Left hindlimb (tissue), 1 donor: Measurements from ENCODE around the gene NVL.
"Not testable (repeated sequence)": the region's sequence is repeated elsewhere in the genome, so short reads cannot be mapped to it uniquely, and the experiment has no call there.

Experiments used
- DNase-seq: peaks from one replicate; pipeline ENCODE4 v3.0.0-alpha.2; 2018

NVL gene

DNA sequence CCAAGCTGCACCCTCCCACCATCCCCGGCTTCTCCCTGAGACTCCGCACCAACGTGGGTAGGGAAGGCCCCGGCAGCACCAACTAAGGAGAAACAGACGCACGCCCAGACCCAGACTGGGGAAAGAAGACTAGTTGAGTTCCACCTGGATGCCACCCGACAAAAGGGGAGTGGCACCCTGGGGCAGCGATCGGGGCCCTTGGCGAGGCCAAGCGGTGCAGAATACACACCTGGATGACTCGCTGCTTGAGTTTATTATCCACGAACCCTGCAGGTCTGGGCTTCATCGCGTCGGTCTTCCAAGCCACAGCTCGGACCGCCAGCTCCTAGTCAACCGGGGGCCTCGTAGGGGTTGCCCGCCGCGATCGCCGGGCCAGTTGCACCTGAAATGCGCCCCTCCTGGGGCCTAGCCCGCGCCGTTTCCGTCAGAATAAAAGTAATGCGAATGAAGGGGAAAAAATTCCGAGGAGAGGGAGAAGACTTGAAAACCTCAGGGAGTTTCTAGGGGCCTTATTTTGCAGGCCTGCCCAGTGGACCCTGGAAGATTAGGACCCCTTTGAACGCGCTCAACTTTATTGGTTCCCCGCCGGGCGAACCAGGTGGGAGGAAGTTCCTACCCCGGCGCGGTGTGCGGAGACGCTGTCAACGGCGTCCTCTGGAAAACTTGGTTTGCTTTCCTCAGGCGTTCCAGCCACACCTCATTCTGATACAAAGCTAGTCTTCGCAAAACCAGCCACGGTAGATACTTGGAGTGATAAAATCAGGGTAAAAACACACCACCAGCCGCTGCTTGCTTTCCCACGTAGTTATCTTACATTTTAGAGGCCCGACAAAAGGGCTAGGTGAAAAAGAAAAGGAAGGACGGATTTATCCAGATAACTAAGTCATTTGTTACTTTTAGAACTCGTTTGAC is at the start of gene NVL:
Gene NVL, minus strand, starts transcription at position 331 of the 912 bp plus-strand sequence. Its CDS starts 45 bp downstream, at position 286.
- peak; percentile 90 for DNase-seq

DNA sequence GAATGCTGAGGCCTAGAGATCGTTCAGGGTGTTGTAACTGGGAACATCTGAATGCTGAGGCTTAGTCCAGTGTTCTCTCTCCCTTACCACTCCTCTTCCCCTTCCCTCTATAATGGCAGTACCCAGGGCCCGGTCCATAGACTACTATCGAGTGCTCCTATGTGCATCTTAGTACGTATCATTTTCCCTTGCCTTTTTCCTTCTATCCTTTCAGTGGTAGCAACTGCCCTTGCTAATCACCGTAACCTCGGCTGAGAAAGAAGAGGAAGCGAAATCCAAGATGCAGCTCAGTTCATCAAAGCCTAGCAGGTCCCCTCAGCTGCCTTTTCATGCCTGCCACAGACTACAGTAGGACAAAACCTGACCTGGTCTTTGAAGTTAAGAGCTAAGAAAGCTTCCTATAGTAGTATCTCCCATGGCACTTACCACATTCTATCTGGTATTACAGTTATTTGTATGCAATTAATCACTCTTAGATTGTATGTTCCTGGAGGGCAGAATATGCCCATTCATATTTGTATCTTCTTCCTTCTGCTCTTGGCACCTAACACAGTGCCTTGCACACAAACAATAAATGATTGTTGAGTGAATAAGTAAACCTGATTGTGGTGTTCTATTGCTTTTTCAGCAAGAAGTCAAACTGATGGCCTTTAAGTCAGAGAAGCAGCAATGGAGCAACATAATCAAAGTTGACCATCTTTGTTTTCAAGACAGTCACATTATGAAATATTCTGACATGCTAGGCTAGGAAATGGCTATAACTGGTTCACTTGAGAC is 49.1 kb upstream of the NVL start:
- DNase-seq = no peak

DNA sequence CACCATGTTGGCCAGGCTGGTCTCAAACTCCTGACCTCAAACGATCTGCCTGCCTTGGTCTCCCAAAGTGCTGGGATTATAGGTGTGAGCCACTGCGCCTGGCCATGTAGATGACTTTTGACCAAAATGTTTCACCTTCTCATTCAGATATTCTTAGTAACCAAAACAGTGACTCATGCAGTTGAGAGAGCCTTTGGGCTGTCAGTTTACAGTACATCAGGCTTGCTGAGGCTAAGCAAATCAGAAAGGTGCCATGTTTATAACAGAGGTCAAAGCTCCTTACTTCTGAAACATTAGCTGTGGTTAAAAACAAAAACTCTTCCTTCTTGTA is 47.7 kb upstream of the NVL start:
- DNase-seq = no peak

DNA sequence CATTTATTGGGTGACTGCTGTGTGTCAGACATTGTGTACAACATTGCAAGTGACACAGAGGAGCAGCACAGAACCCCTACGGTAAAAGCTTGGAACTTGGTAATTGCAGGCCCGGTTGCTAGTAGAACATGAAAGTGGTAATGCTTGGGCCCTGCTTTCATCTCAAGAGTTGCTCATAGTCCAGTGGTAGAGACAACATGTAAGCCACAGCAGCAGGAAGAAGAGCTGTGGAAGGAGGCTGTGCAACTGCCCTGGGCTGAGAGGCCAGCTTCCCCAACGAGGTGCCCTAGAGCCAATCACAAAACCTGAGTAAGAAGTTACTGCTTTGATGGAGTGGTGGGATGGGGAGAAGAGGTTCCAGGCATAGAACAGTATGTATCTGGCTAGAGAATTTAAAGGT is 45.1 kb upstream of the NVL start:
- DNase-seq = no peak

DNA sequence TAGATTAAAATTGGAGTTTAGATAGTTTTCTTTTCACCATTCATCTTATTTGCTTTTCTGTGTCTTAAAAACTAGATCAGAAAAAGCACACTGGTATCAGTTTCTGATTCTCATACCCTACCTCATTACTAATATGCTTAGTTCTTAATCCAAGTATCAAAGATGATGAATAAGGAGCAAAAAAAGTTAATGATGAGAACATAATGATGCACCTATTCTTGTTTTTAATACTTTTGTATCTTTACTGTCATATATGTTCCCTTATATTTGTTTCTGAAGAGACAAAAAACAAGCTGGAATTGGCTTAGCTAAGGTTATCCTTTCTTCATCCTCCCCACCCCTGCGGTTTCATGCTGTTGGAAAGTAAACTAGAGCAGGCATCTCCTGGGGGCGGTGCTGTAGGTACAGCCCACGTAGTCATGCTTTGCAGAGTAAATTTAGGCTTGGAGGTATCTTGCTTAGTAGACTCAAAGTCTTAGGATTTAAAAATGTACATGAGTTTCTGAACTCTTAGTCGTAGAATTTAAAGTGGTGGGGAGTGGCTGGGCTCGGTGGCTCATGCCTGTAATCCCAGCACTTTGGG is 43.1 kb upstream of the NVL start:
- no peak for DNase-seq

DNA sequence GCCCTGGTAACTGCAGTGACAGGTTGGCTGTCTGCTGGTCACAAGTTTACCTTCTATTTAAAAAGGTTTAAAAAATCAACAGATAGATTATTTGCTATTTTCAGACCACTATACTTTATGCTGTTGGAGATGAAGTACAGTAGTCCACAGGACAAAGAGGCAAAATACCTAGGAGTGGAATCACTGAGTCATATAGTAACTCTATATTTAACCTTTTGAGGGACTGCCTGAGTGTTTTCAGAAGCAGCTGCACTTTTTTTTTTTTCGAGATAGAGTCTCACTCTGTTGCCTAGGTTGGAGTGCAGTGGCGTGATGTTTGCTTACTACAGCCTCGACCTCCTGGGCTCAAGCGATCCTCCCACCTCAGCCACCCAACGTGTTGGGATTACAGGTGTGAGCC is 38.4 kb upstream of the NVL start:
- no peak for DNase-seq

DNA sequence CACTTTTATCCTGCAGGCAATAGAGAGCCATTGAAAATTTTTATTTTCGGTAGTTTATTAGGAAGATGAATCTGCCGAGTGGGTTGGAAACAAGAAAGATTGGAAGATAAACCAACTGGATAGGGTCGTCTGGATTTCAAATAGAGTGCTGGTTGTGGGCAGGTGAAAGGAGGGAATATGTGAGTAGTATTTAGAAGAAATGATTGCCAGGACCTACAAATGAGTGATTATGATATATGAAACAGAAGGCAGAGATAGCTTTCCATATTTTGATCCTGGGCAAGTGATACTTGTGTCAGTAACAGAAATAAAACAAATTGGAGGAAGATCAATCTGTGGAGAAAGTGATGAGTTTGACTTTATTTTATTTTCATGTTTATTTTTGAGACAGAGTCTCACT is 29.2 kb upstream of the NVL start:
- no peak for DNase-seq

DNA sequence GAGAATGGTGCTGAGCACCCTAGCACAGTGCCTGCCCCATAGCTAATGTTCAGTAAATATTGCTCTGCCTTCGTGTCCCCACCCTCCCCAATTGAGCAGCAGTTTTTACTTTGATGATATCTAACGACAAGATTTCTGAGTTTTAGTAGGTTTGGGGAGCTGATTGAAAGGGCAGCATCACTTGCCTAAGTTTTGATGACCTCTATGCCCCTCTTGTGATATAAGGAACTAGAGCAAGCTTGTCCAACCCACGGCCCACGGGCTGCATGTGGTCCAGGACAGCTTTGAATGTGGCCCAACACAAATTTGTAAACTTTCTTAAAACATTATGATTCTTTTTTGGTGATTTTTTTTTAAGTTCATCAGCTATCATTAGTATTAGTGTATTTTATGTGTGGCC is 28.3 kb upstream of the NVL start:
- DNase-seq = no peak

DNA sequence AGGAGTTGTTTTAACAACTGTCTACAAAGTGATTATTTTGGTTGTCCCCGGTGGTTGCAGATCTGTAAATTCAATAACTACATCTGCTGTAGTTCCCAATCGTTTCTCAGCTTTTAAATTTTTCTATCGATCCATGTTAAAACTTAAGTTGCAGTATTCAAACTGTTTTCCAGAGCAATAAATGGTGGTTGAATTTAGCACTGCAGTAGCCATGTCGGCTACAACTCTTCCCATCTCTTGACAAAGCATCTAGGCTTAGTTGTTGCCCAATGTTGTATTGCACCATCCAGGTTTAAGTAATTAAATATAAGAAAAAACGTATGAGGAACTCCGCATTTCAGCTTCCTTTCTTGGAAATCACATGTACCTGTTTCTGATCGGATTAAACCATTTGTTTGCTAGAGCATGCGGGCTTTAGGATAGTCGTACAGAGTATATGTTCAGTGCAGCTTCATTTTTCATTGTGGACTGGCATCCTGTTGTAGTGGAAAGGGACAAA is 27.7 kb upstream of the NVL start:
- no peak for DNase-seq

DNA sequence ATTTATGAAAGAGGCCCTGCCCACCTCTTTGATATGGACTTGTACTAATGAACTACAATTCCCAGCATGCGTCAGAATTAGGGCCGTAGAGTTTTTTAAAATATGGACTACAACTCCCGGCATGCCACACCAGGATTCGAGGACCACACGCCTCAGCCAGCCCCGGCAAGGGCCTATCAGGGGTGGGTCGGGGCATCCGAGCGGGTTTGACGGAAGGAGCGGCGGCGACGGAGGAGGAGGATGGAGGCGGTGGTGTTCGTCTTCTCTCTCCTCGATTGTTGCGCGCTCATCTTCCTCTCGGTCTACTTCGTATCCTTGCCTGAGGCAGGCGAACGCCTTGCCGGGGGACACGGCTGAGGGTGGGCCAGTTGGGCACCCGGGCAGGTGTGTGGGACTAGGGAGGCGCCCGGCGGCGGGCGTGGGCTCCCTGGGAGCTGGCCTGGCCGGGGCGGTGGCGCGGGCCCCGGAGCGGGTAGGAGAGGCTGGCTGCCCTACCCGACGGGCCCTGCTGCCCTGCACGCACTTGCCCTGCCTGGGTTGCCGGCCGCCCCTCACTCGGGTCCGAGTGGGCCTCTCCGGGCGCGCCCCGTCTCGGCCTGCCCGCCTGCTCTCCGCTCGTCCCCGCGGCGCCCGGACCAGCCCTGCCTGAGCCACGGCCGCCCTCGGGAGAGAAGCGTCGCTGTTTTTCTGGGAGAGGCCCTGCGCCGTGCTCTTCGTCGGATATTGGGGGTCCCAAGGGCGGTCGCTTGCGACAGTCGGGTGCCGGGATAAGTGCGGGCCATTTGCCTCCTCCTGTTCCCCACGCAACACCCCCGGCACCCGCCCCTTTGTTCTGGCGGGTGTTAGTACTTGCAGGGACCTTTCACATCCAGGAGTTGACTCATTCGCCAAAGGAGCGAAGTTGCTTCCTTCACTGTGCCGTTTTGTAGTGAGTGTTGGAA is 27.0 kb upstream of the NVL start, which contains the start of gene CNIH4:
Gene CNIH4, plus strand, starts transcription at position 195 of the 941 bp plus-strand sequence. Its CDS starts 46 bp downstream, at position 241.
- peak; percentile 93 for DNase-seq

DNA sequence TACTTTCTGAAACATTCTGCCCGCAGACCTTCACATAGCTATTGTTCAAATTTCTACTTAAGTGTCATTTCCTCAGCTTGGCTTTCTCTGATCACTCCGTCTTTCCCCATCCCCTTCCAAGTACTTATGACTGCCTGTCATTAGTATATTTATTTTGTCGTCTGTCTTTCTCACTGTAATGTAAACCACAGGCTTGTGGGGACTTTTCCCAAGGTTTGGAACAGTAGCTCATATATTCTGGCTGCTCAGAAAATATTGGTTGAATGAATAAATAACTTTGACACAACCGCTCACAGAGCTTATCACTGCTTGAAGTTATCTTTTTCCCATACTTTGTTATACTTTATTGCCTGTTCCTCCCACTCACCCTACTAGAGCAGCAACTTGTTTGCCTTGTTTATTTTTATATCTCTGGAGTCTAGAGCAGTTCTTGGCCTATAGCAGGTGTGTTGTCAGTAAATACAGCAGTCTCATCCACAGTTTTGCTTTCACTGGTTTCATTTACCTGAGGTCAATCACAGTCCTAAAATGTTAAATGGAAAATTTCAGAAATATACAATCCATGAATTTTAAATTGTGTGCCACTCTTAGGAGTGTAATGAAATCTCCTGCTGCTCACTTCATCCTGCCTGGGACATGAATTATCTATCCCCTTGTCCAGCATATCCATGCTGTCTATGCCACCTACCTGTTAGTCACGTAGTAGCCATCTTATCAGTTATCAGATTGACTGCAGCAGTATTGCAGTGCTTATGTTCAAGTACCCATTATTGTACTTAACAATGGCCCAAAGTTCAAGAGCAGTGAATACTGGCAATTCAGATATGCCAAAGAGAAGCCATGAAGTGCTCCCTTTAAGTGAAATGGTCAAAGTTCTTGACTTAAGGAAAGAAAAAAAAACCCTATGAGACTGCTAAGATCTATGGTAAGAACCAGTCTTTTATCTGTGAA is 24.3 kb upstream of the NVL start:
- DNase-seq = no peak

DNA sequence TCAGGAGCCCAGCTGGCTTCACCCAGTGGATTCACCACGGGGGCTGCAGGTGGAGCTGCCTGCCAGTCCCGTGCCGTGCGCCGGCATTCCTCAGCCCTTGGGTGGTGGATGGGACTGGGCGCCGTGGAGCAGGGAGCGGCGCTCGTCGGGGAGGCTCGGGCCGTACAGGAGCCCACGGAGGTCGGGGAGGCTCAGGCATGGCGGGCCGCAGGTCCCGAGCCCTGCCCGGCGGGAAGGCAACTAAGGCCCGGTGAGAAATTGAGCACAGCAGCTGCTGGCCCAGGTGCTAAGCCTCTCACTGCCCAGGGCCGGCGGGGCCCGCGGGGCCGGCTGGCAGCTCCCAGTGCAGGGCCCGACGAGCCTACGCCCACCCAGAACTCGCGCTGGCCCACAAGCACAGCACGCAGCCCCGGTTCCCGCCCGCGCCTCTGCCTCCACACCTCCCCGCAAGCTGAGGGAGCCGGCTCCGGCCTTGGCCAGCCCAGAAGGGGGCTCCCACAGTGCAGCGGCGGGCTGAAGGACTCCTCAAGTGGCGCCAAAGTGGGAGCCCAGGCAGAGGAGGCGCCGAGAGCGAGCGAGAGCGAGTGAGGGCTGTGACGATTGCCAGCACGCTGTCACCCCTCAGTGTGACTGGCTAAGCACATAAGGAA is 22.6 kb upstream of the NVL start:
- not testable (repeated sequence) for DNase-seq

DNA sequence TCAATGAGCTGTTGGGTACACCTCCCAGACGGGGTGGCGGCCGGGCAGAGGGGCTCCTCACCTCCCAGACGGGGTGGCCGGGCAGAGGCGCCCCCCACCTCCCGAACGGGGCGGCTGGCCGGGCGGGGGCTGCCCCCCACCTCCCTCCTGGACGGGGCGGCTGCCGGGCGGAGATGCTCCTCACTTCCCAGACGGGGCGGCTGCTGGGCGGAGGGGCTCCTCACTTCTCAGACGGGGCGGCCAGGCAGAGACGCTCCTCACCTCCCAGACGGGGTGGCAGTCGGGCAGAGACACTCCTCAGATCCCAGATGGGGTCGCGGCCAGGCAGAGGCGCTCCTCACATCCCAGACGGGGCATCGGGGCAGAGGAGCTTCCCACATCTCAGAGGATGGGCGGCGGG is 19.7 kb upstream of the NVL start:
- DNase-seq = not testable (repeated sequence)

DNA sequence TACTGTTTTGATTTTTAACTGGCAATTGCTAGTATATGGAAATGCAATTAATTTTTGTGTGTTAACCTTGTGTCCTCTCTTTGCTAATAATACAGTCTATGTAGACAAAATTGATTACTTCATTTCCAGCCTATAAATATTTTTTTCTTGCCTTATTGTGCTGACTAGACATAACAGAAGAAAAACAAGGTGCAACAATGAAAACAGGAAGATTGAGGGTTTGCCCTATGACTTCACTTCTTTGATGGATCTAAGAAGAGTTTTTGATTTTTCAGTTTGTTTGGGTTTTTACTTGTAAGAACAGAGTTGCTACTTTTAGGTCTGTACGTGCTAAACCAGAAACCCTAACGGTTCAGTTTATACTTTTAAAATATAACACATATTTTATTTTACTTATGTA is 18.2 kb upstream of the NVL start:
- DNase-seq = no peak

DNA sequence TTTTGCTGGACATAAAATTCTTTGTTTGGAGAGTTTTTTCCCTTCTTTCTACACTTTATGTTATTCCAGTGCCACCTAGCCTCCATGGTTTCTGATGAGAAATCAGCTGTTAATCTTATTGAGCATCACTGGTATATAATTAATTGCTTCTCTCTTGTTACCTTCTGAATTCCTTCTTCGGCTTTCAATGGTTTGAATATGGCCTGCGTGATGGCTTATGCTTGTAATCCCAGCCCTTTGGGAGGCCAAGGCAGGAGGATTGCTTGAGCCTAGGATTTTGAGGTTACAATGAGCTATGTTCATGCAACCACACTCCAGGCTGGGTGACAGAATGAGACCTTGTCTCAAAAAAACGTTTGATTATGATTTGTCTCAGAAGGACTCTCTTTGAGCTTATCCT is 13.7 kb upstream of the NVL start:
- no peak for DNase-seq

DNA sequence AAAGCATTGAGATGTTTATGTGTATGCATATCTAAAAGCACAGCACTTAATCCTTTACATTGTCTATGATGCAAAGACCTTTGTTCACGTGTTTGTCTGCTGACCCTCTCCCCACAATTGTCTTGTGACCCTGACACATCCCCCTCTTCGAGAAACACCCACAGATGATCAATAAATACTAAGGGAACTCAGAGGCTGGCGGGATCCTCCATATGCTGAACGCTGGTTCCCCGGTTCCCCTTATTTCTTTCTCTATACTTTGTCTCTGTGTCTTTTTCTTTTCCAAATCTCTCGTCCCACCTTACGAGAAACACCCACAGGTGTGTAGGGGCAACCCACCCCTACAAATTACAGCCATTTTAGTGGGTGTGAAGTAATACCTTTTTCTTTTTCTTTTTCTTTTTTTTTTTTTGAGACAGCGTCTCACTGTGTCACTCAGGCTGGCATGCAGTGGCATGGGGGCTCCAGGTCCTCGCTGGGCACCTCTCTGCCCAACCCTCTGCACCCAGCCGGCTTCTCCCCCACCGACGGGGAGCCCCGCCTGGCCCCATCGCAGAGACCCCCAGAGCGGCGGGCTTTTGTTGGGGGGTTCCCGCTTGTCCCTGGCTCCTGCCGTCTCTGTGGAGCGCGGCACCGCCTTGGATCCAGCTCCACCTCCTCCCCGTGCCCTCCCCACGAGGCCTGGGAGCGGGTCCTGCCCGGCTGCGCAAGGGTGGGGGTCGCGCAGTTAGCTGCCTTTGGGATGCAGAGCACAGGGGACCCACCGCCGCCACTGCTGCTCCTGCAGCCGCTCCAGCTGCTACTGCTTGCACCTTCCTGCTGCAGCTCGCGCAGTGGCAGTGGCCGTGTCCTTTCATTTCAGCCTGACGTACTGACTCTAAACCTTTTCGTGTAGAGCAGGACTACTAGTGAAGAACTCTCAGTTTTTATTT is 10.7 kb upstream of the NVL start:
- not testable (repeated sequence) for DNase-seq

DNA sequence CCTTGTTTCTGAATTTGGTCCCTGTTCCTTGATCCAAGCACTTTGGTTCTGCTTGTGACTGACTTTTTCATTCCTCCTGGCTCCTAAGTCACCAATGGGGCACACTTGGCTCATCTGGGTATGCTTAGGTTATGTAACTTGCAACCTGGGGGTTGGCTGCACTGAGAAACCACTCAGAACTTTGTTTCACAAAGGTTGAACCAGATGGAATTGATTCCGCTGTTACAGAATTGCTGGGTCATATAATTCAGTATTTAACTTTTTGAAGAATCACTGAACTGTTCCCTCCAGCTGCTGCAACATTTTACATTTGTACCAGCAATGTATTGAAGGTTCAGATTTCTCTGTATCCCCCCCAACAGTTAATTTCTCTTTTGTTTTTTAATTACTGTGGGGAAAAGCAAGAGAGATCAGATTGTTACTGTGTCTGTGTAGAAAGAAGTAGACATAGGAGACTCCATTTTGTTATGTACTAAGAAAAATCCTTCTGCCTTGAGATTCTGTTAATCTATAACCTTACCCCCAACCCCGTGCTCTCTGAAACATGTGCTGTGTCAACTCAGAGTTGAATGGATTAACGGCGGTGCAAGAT is 9.6 kb upstream of the NVL start:
- no peak for DNase-seq

DNA sequence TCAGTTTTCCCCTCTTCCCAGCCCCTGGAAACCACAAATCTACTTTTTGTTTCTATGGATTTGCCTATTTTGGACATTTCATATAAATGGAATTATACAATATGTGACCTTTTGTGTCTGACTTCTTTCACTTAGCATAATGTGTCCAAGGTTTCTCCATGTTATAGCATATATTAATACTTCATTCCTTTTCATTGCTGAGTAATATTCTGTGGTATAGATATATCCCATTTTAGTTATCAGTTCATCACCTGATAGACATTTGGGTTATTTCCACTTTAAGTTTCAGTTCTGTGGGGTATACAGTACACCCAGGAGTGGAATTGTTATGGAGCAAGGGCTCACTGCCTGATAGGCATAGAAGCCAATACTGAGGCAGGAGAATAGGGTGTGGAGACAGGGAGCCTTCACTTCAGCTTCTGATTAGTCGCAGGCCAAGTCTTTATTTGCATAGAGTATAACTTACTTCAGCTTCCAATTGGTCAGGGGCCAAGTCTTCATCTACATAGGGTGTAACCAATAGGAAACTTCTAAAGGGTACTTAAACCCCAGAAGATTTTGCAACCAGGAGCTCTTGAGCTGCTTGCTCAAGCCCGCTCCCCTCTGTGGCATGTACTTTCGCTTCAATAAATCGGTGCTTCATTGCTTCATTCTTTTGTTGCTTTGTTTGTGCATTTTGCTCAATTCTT is 8.3 kb upstream of the NVL start:
- DNase-seq = no peak
